WTC11 (cell line): ENCODE results near the gene MYO16. TPM values are rescaled to one million over a fixed set of nuclear protein-coding genes. Genes with fewer than 3 reads are reported as not detected.

ENCODE experiments used
- ATAC-seq: fragments of 200-7000 bp; cut with Tn5 transposase; 2 replicates; pipeline ENCODE4 v1.10.0; 2021; ENCODE audit warnings: mild to moderate bottlenecking, moderate library complexity
- CTCF ChIA-PET: fragments of 300-600 bp; sonication (Branson Sonifier 250); formaldehyde crosslinking; loops from one replicate; lab custom pipeline; 2021; ENCODE audit warnings: antibody characterized with exemption; lab: Charles Lee
- POLR2A ChIA-PET: fragments of 350-600 bp; sonication (Branson Sonifier 250); formaldehyde crosslinking; loops from one replicate; lab custom pipeline; 2021; ENCODE audit warnings: antibody characterized with exemption; lab: Charles Lee
- DNase-seq: peaks from one replicate; pipeline ENCODE4 v3.0.0; 2021; ENCODE audit warnings: low spot score
- H3K27ac Mint-ChIP-seq: 2 replicates; pipeline ENCODE4 v1.8.0; 2021; ENCODE audit warnings: mixed read lengths
- H3K27me3 Mint-ChIP-seq: 2 replicates; pipeline ENCODE4 v1.8.0; 2021; ENCODE audit warnings: low read depth, mild to moderate bottlenecking, moderate library complexity, mixed read lengths
- H3K36me3 Mint-ChIP-seq: 2 replicates; pipeline ENCODE4 v1.8.0; 2021; ENCODE audit warnings: mixed read lengths
- H3K4me1 Mint-ChIP-seq: 2 replicates; pipeline ENCODE4 v1.8.0; 2022; ENCODE audit warnings: mixed read lengths
- H3K4me3 Mint-ChIP-seq: 2 replicates; pipeline ENCODE4 v1.8.0; 2021; ENCODE audit warnings: mild to moderate bottlenecking, moderate library complexity, mixed read lengths
- H3K9me3 Mint-ChIP-seq: 2 replicates; pipeline ENCODE4 v1.8.0; 2021; ENCODE audit warnings: mixed read lengths
- AR ChIP-seq: fragments of 250-450 bp; sonication (Bioruptor Pico); IDR thresholded peaks from 2 replicates; pipeline ENCODE4 v1.9.0; 2021; ENCODE audit warnings: mild to moderate bottlenecking
- CDX4 ChIP-seq: fragments of 250-450 bp; sonication (Bioruptor Pico); IDR thresholded peaks from 2 replicates; pipeline ENCODE4 v1.9.0; 2021; ENCODE audit warnings: moderate library complexity, mild to moderate bottlenecking, inconsistent platforms, borderline replicate concordance
- CTCF ChIP-seq: fragments of 200-600 bp; IDR thresholded peaks from 2 replicates; pipeline ENCODE4 v1.8.0; 2022; ENCODE audit warnings: antibody characterized with exemption
- E2F4 ChIP-seq: sonication (generic); formaldehyde crosslinking; IDR thresholded peaks from 2 replicates; pipeline ENCODE4 v1.8.1; 2022; ENCODE audit warnings: low read depth, mild to moderate bottlenecking, moderate library complexity, missing genetic modification reagents, borderline replicate concordance
- ELF4 ChIP-seq: sonication (generic); formaldehyde crosslinking; IDR thresholded peaks from 2 replicates; pipeline ENCODE4 v1.8.1; 2022; ENCODE audit warnings: low read depth, mild to moderate bottlenecking, moderate library complexity, missing genetic modification reagents
- ETV6 ChIP-seq: sonication (generic); formaldehyde crosslinking; IDR thresholded peaks from 2 replicates; pipeline ENCODE4 v1.8.1; 2022; ENCODE audit warnings: mild to moderate bottlenecking, missing genetic modification reagents
- GABPB1 ChIP-seq: sonication (generic); formaldehyde crosslinking; IDR thresholded peaks from 2 replicates; pipeline ENCODE4 v1.8.1; 2023; ENCODE audit warnings: mild to moderate bottlenecking, missing genetic modification reagents
- MXD4 ChIP-seq: fragments of 250-450 bp; sonication (Bioruptor Pico); IDR thresholded peaks from 2 replicates; pipeline ENCODE4 v1.8.0; 2021; ENCODE audit warnings: mild to moderate bottlenecking, moderate library complexity, borderline replicate concordance
- NFE2L1 ChIP-seq: sonication (generic); formaldehyde crosslinking; IDR thresholded peaks from 2 replicates; pipeline ENCODE4 v1.8.1; 2023; ENCODE audit warnings: missing genetic modification reagents
- NR1H2 ChIP-seq: sonication (generic); formaldehyde crosslinking; IDR thresholded peaks from 2 replicates; pipeline ENCODE4 v1.9.0; 2021; ENCODE audit warnings: mild to moderate bottlenecking, moderate library complexity, missing genetic modification reagents
- NR3C1 ChIP-seq: sonication (generic); formaldehyde crosslinking; conservative IDR thresholded peaks from 2 replicates; pipeline ENCODE4 v1.8.1; 2023; ENCODE audit warnings: low read depth, mild to moderate bottlenecking, missing genetic modification reagents
- PRRX2 ChIP-seq: fragments of 250-450 bp; sonication (Bioruptor Pico); IDR thresholded peaks from 2 replicates; pipeline ENCODE4 v1.8.0; 2021; ENCODE audit warnings: mild to moderate bottlenecking
- SMAD3 ChIP-seq: sonication (generic); formaldehyde crosslinking; IDR thresholded peaks from 2 replicates; pipeline ENCODE4 v1.8.0; 2022; ENCODE audit warnings: missing genetic modification reagents, mild to moderate bottlenecking, borderline replicate concordance
- SOX15 ChIP-seq: fragments of 250-450 bp; sonication (Bioruptor Pico); IDR thresholded peaks from 2 replicates; pipeline ENCODE4 v1.9.0; 2021; ENCODE audit warnings: mild to moderate bottlenecking
- TEAD1 ChIP-seq: sonication (generic); formaldehyde crosslinking; IDR thresholded peaks from 2 replicates; pipeline ENCODE4 v1.8.0; 2022; ENCODE audit warnings: mild to moderate bottlenecking, missing genetic modification reagents
- TEAD4 ChIP-seq: sonication (generic); formaldehyde crosslinking; IDR thresholded peaks from 2 replicates; pipeline ENCODE4 v1.8.0; 2022; ENCODE audit warnings: mild to moderate bottlenecking, missing genetic modification reagents
- ZBTB43 ChIP-seq: sonication (generic); formaldehyde crosslinking; IDR thresholded peaks from 2 replicates; pipeline ENCODE4 v1.8.1; 2023; ENCODE audit warnings: mild to moderate bottlenecking, missing genetic modification reagents
- ZNF416 ChIP-seq: fragments of 250-450 bp; sonication (Bioruptor Pico); IDR thresholded peaks from 2 replicates; pipeline ENCODE4 v1.9.0; 2021; ENCODE audit warnings: mild to moderate bottlenecking, inconsistent platforms
- ZNF425 ChIP-seq: fragments of 250-450 bp; sonication (Bioruptor Pico); conservative IDR thresholded peaks from 2 replicates; pipeline ENCODE4 v1.9.0; 2021; ENCODE audit warnings: mild to moderate bottlenecking
- total RNA-seq: library from RNA; stranded (reverse); gene quantifications from 3 replicates; pipeline ENCODE4 v1.2.3, GENCODE V29; 2021
- TF ChIP-seq, protein P1 (sequence below): sonication (generic); formaldehyde crosslinking; IDR thresholded peaks from 2 replicates; pipeline ENCODE4 v1.8.0; 2023; ENCODE audit warnings: mild to moderate bottlenecking, missing genetic modification reagents
- TF ChIP-seq, protein P2 (sequence below): sonication (generic); formaldehyde crosslinking; conservative IDR thresholded peaks from 2 replicates; pipeline ENCODE4 v1.8.1; 2023; ENCODE audit warnings: mild to moderate bottlenecking, low read depth, missing genetic modification reagents, moderate library complexity

MYO16 gene
- total RNA-seq, 1 experiment from 2014 or later, result 0.09 TPM

- CTCF ChIA-PET, result no interaction called here
- no peak for TF ChIP-seq AR
- TF ChIP-seq GABPB1 (CRISPR knock-in tag), result no peak
- no peak for TF ChIP-seq E2F4 (CRISPR knock-in tag)
- TF ChIP-seq, protein P1, sequence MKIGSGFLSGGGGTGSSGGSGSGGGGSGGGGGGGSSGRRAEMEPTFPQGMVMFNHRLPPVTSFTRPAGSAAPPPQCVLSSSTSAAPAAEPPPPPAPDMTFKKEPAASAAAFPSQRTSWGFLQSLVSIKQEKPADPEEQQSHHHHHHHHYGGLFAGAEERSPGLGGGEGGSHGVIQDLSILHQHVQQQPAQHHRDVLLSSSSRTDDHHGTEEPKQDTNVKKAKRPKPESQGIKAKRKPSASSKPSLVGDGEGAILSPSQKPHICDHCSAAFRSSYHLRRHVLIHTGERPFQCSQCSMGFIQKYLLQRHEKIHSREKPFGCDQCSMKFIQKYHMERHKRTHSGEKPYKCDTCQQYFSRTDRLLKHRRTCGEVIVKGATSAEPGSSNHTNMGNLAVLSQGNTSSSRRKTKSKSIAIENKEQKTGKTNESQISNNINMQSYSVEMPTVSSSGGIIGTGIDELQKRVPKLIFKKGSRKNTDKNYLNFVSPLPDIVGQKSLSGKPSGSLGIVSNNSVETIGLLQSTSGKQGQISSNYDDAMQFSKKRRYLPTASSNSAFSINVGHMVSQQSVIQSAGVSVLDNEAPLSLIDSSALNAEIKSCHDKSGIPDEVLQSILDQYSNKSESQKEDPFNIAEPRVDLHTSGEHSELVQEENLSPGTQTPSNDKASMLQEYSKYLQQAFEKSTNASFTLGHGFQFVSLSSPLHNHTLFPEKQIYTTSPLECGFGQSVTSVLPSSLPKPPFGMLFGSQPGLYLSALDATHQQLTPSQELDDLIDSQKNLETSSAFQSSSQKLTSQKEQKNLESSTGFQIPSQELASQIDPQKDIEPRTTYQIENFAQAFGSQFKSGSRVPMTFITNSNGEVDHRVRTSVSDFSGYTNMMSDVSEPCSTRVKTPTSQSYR (CRISPR knock-in tag), result no peak
- no peak for TF ChIP-seq CTCF
- TF ChIP-seq ETV6, result no peak
- TF ChIP-seq, all 79 proteins: peak for 0
- ATAC-seq (no peak), DNase-seq (no peak)
- Mint-ChIP-seq H3K27me3 (no peaks in the 10 kb centered on the region), H3K36me3 (no peaks in the 10 kb centered on the region), H3K9me3 (no peaks in the 10 kb centered on the region), H3K27ac (no peak overlapping the region), H3K4me3 (no peak overlapping the region), H3K4me1 (no peaks in the 10 kb centered on the region)
- POLR2A ChIA-PET, result no interaction called here
These were observed 314.4 kb downstream of the MYO16 start for GRCh38 chr13:108943842-108944241.

DNA sequence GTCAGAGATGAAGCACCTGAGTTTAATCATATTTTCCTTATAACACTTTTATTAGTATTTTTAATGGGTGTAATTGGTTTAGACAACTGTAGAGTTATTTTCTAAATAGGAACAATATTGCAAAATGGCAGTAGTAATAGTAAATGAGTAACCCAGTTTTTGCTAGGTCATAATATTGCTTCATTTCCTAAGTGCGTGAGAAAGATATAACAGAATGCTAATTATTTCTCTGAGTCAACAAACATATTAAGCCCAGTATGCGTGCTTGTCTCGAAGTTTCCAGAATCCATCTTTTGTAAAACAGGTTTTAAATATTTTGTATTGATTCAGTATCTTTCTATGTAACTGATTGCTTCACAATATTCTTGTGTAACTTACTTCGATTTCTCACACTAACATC lies 315.3 kb downstream of the MYO16 start:
- POLR2A ChIA-PET, result no interaction called here
- Mint-ChIP-seq H3K27me3 (no peaks in the 10 kb centered on the region; the same call in 1 of the 2 replicates), H3K4me3 (no peak overlapping the region), H3K27ac (no peak overlapping the region), H3K36me3 (no peaks in the 10 kb centered on the region), H3K9me3 (no peaks in the 10 kb centered on the region), H3K4me1 (no peaks in the 10 kb centered on the region)
- no peak for ATAC-seq
- CTCF ChIA-PET, result no interaction called here
- no peak for DNase-seq
- TF ChIP-seq, protein P2, sequence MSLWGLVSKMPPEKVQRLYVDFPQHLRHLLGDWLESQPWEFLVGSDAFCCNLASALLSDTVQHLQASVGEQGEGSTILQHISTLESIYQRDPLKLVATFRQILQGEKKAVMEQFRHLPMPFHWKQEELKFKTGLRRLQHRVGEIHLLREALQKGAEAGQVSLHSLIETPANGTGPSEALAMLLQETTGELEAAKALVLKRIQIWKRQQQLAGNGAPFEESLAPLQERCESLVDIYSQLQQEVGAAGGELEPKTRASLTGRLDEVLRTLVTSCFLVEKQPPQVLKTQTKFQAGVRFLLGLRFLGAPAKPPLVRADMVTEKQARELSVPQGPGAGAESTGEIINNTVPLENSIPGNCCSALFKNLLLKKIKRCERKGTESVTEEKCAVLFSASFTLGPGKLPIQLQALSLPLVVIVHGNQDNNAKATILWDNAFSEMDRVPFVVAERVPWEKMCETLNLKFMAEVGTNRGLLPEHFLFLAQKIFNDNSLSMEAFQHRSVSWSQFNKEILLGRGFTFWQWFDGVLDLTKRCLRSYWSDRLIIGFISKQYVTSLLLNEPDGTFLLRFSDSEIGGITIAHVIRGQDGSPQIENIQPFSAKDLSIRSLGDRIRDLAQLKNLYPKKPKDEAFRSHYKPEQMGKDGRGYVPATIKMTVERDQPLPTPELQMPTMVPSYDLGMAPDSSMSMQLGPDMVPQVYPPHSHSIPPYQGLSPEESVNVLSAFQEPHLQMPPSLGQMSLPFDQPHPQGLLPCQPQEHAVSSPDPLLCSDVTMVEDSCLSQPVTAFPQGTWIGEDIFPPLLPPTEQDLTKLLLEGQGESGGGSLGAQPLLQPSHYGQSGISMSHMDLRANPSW (CRISPR knock-in tag), result no peak
- TF ChIP-seq TEAD4 (no peak), ZNF425 (CRISPR knock-in tag) (no peak), NR3C1 (no peak), TEAD1 (CRISPR knock-in tag) (no peak), SOX15 (CRISPR knock-in tag) (no peak), ELF4 (no peak), ZNF416 (CRISPR knock-in tag) (no peak), PRRX2 (CRISPR knock-in tag) (no peak), CDX4 (CRISPR knock-in tag) (no peak), MXD4 (CRISPR knock-in tag) (no peak), ZBTB43 (no peak), NR1H2 (CRISPR knock-in tag) (no peak), SMAD3 (CRISPR knock-in tag) (no peak), NFE2L1 (CRISPR knock-in tag) (no peak)
